ENCODE measurements around the gene PCDH9.

The PCDH9 gene

GRCh38 chr13:67137044-67137735, 92.9 kb downstream of the PCDH9 start:
- no peak for DNase-seq (ENCODE audit: low spot score)
- TF ChIP-seq CTCF (IDR thresholded peaks at IDR 0.05; ENCODE audit: borderline replicate concordance, control extremely low read depth, extremely low read depth, insufficient read depth, missing control alignments): no peak
- in situ Hi-C loops (cut with MboI; ENCODE audit: low sequenced_read_pairs, unreplicated experiment): no loop called here

GRCh38 chr13:67136157-67136556, 94.0 kb downstream of the PCDH9 start:
- no peak for DNase-seq (ENCODE audit: low spot score)

GRCh38 chr13:67135356-67135755, 94.8 kb downstream of the PCDH9 start:
- no peak for DNase-seq (ENCODE audit: low spot score)
- in situ Hi-C loops (cut with MboI; ENCODE audit: low sequenced_read_pairs, unreplicated experiment): no loop called here
- TF ChIP-seq CTCF (IDR thresholded peaks at IDR 0.05; ENCODE audit: borderline replicate concordance, control extremely low read depth, extremely low read depth, insufficient read depth, missing control alignments): no peak

More at GRCh38 chr13:67136157-67136556, 94.0 kb downstream of the PCDH9 start:
- in situ Hi-C loops (cut with MboI; ENCODE audit: low sequenced_read_pairs, unreplicated experiment): no loop called here
- TF ChIP-seq CTCF (IDR thresholded peaks at IDR 0.05; ENCODE audit: borderline replicate concordance, control extremely low read depth, extremely low read depth, insufficient read depth, missing control alignments): no peak

GRCh38 chr13:67134417-67135129, 95.6 kb downstream of the PCDH9 start:
- TF ChIP-seq CTCF (IDR thresholded peaks at IDR 0.05; ENCODE audit: borderline replicate concordance, control extremely low read depth, extremely low read depth, insufficient read depth, missing control alignments): no peak
- in situ Hi-C loops (cut with MboI; ENCODE audit: low sequenced_read_pairs, unreplicated experiment): no loop called here
- no peak for DNase-seq (ENCODE audit: low spot score)

- no peak for TF ChIP-seq CTCF (IDR thresholded peaks at IDR 0.05; ENCODE audit: borderline replicate concordance, control extremely low read depth, extremely low read depth, insufficient read depth, missing control alignments)
- DNase-seq (ENCODE audit: low spot score): no peak
- in situ Hi-C loops (cut with MboI; ENCODE audit: low sequenced_read_pairs, unreplicated experiment): no loop called here
These were observed 96.7 kb downstream of the PCDH9 start for GRCh38 chr13:67133476-67133875.

GRCh38 chr13:67131393-67131792, 98.7 kb downstream of the PCDH9 start:
- TF ChIP-seq CTCF (IDR thresholded peaks at IDR 0.05; ENCODE audit: borderline replicate concordance, control extremely low read depth, extremely low read depth, insufficient read depth, missing control alignments): no peak
- in situ Hi-C loops (cut with MboI; ENCODE audit: low sequenced_read_pairs, unreplicated experiment): no loop called here
- DNase-seq (ENCODE audit: low spot score): no peak

Data from GM13976 (cell line).